ENCODE results near the gene SPDEF. TPM values are rescaled to one million over a fixed set of nuclear protein-coding genes. Genes with fewer than 3 reads are reported as not detected.

The SPDEF gene
- polyA plus RNA-seq, 6 donors from 2014 or later = not detected

- Mint-ChIP-seq H3K9me3 (no peaks in the 10 kb centered on the region), H3K27me3 (peaks cover 0 to 8% (median 0%) of the 10 kb centered on the region in 3 donors), H3K4me1 (no peaks in the 10 kb centered on the region), H3K36me3 (no peaks in the 10 kb centered on the region), H3K4me3 (no peak overlapping the region), H3K27ac (no peak overlapping the region)
- ATAC-seq (ENCODE audit: low read depth in 2 of 2) = no peak
- DNase-seq = no peak
Observed at GRCh38 chr6:34544052-34544604, 12.0 kb downstream of the SPDEF start.

DNA sequence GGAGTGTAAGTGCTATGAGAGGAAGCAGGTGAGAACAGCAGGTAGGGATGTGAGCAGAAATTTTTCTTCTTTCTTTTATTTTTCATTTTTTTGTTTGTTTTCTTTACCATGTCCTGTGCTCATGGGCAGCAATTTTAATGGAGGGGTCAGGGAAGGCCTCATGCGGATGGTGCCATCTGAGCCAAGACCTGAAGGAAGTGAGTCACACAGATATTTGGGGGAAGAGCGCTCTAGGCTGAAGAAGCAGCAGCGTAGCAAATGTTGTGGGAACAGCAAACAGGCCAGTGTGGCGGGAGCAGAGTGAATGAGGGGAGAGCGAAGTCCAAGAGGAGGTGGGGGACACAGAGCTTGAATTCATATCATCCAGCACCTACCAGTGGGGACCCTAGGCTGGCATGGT is 12.7 kb downstream of the SPDEF start:
- ATAC-seq (ENCODE audit: low read depth in 2 of 2) (no peak), DNase-seq (no peak)
- H3K36me3 Mint-ChIP-seq = no peaks in the 10 kb centered on the region
- no peak overlapping the region for H3K4me3 Mint-ChIP-seq
- peak overlapping the region in 1 of 6 donors; percentile 11 for H3K27ac Mint-ChIP-seq
- H3K9me3 Mint-ChIP-seq = no peaks in the 10 kb centered on the region
- no peaks in the 10 kb centered on the region for H3K4me1 Mint-ChIP-seq
- H3K27me3 Mint-ChIP-seq = peaks cover 0 to 5% (median 0%) of the 10 kb centered on the region in 3 donors

GRCh38 chr6:34540841-34541240 is 15.3 kb downstream of the SPDEF start:
- Mint-ChIP-seq H3K27ac (no peak overlapping the region), H3K36me3 (no peaks in the 10 kb centered on the region), H3K27me3 (no peaks in the 10 kb centered on the region), H3K4me1 (no peaks in the 10 kb centered on the region), H3K4me3 (no peak overlapping the region), H3K9me3 (no peaks in the 10 kb centered on the region)
- DNase-seq = no peak
- ATAC-seq (ENCODE audit: low read depth in 2 of 2) = no peak

DNA sequence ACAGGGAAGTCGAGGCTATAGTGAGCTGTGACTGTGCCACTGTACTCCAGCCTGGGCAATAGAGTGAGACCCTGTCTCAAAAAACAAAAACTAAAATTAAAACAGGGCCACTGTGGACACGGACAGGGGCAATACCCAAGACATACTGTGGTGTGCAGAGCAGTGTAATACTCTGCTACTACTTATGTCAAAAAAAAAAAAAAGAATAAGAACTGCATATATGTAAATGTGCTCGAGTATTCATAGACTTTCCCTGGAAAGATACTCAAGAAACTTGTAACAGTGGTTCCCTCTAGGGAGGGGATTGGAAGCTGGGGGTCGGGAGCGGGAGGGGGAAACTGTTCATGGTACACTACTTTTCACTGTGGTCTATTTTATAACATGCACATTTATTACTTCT is 15.9 kb downstream of the SPDEF start:
- no peak for ATAC-seq (ENCODE audit: low read depth in 2 of 2)
- DNase-seq = no peak
- Mint-ChIP-seq H3K4me1 (no peaks in the 10 kb centered on the region), H3K4me3 (no peak overlapping the region), H3K27me3 (no peaks in the 10 kb centered on the region), H3K9me3 (no peaks in the 10 kb centered on the region), H3K36me3 (no peaks in the 10 kb centered on the region), H3K27ac (no peak overlapping the region)

- no peaks in the 10 kb centered on the region for H3K9me3 Mint-ChIP-seq
- H3K36me3 Mint-ChIP-seq = no peaks in the 10 kb centered on the region
- no peaks in the 10 kb centered on the region for H3K27me3 Mint-ChIP-seq
- DNase-seq (no peak), ATAC-seq (ENCODE audit: low read depth in 2 of 2) (no peak)
- peak overlapping the region in 1 of 6 donors; percentile 22 for H3K27ac Mint-ChIP-seq
- no peaks in the 10 kb centered on the region for H3K4me1 Mint-ChIP-seq
- no peak overlapping the region for H3K4me3 Mint-ChIP-seq
Observed at GRCh38 chr6:34539181-34539580, 16.9 kb downstream of the SPDEF start.

GRCh38 chr6:34538581-34538980 is 17.5 kb downstream of the SPDEF start:
- Mint-ChIP-seq H3K27ac (no peak overlapping the region), H3K4me1 (no peaks in the 10 kb centered on the region), H3K9me3 (no peaks in the 10 kb centered on the region), H3K27me3 (no peaks in the 10 kb centered on the region), H3K36me3 (no peaks in the 10 kb centered on the region), H3K4me3 (no peak overlapping the region)
- DNase-seq (no peak), ATAC-seq (ENCODE audit: low read depth in 2 of 2) (no peak)

GRCh38 chr6:34537922-34538550 is 18.1 kb downstream of the SPDEF start:
- H3K4me3 Mint-ChIP-seq = no peak overlapping the region
- H3K27me3 Mint-ChIP-seq = no peaks in the 10 kb centered on the region
- H3K4me1 Mint-ChIP-seq = no peaks in the 10 kb centered on the region
- no peaks in the 10 kb centered on the region for H3K36me3 Mint-ChIP-seq
- ATAC-seq (ENCODE audit: low read depth in 2 of 2) = no peak
- no peak overlapping the region for H3K27ac Mint-ChIP-seq
- no peak for DNase-seq
- no peaks in the 10 kb centered on the region for H3K9me3 Mint-ChIP-seq

GRCh38 chr6:34536959-34537848 is 18.9 kb downstream of the SPDEF start:
- no peaks in the 10 kb centered on the region for H3K4me1 Mint-ChIP-seq
- no peaks in the 10 kb centered on the region for H3K9me3 Mint-ChIP-seq
- DNase-seq = no peak
- no peaks in the 10 kb centered on the region for H3K36me3 Mint-ChIP-seq
- H3K27ac Mint-ChIP-seq = peak overlapping the region in 1 of 6 donors; percentile 87
- ATAC-seq (ENCODE audit: low read depth in 2 of 2) = no peak
- H3K4me3 Mint-ChIP-seq = peak overlapping the region in 1 of 8 donors; percentile 11
- no peaks in the 10 kb centered on the region for H3K27me3 Mint-ChIP-seq

GRCh38 chr6:34536251-34536958 is 19.7 kb downstream of the SPDEF start:
- H3K27me3 Mint-ChIP-seq = no peaks in the 10 kb centered on the region
- DNase-seq = no peak
- peaks cover 0 to 2% (median 0%) of the 10 kb centered on the region in 7 donors for H3K9me3 Mint-ChIP-seq
- ATAC-seq (ENCODE audit: low read depth in 2 of 2) = no peak
- H3K36me3 Mint-ChIP-seq = no peaks in the 10 kb centered on the region
- peak overlapping the region in 1 of 6 donors; percentile 22 for H3K27ac Mint-ChIP-seq
- no peak overlapping the region for H3K4me3 Mint-ChIP-seq
- H3K4me1 Mint-ChIP-seq = no peaks in the 10 kb centered on the region

DNA sequence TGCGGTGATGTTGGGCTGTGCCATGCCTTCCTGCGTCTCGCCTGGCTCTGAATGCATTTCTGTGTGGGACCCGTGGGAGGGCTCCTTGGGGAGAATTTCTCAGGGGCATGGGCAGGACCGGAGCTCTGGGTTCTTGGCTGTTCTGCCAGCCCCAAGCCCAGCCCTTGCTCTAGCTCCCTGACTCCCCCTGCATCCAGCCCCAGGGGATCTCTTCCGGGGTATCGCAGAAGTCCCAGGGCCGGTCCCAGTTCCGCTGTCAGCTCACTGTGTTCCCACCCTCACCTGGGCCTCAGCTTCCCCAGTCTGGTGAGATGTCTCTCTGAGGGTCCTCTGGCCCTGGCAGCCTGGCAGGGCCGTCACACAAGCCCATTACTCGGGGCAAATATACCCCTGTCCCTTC is 20.5 kb downstream of the SPDEF start:
- H3K4me1 Mint-ChIP-seq = no peaks in the 10 kb centered on the region
- H3K27ac Mint-ChIP-seq = no peak overlapping the region
- peaks cover 0 to 2% (median 0%) of the 10 kb centered on the region in 7 donors for H3K9me3 Mint-ChIP-seq
- no peak overlapping the region for H3K4me3 Mint-ChIP-seq
- H3K27me3 Mint-ChIP-seq = no peaks in the 10 kb centered on the region
- no peaks in the 10 kb centered on the region for H3K36me3 Mint-ChIP-seq
- DNase-seq = no peak
- no peak for ATAC-seq (ENCODE audit: low read depth in 2 of 2)

DNA sequence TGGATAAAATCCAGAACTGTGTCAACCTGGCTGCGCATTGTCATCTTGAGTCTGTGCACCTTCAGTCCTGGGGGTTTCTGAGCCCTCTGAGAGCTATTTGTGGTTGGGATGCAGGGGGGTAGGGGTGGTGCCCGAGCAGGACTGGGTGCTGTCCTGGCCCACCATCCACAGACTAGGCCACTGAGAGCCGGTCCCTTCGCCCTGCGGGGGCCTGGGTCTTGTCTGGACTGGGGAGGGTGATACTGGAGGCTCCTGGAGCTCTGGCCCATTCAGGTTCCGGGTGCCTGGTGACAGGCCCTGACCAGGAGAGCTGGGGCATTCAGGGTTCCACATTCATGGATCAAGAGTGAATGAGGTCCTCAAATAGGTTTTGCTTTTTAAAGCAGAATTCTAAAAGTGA is 20.9 kb downstream of the SPDEF start:
- ATAC-seq (ENCODE audit: low read depth in 2 of 2) (no peak), DNase-seq (no peak)
- Mint-ChIP-seq H3K27ac (no peak overlapping the region), H3K4me1 (no peaks in the 10 kb centered on the region), H3K36me3 (no peaks in the 10 kb centered on the region), H3K9me3 (peaks cover 0 to 2% (median 0%) of the 10 kb centered on the region in 7 donors), H3K27me3 (no peaks in the 10 kb centered on the region), H3K4me3 (no peak overlapping the region)

GRCh38 chr6:34534656-34535055 is 21.5 kb downstream of the SPDEF start:
- Mint-ChIP-seq H3K36me3 (no peaks in the 10 kb centered on the region), H3K4me1 (no peaks in the 10 kb centered on the region), H3K4me3 (no peak overlapping the region), H3K9me3 (peaks cover 0 to 2% (median 0%) of the 10 kb centered on the region in 7 donors), H3K27me3 (no peaks in the 10 kb centered on the region), H3K27ac (peak overlapping the region in 1 of 6 donors; percentile 86)
- ATAC-seq (ENCODE audit: low read depth in 2 of 2) (no peak), DNase-seq (no peak)

GRCh38 chr6:34534146-34534545 is 22.0 kb downstream of the SPDEF start:
- H3K9me3 Mint-ChIP-seq = peaks cover 0 to 2% (median 0%) of the 10 kb centered on the region in 7 donors
- H3K27me3 Mint-ChIP-seq = no peaks in the 10 kb centered on the region
- DNase-seq (no peak), ATAC-seq (ENCODE audit: low read depth in 2 of 2) (no peak)
- H3K27ac Mint-ChIP-seq = no peak overlapping the region
- no peaks in the 10 kb centered on the region for H3K36me3 Mint-ChIP-seq
- H3K4me1 Mint-ChIP-seq = peaks cover 0 to 3% (median 0%) of the 10 kb centered on the region in 3 donors
- no peak overlapping the region for H3K4me3 Mint-ChIP-seq
